Measurements from ENCODE around the gene KIAA1549. TPM values are rescaled to one million over a fixed set of nuclear protein-coding genes. Genes with fewer than 3 reads are reported as not detected.

KIAA1549 gene
- total and polyA plus RNA-seq, 2 of the 4 experiments (the other 2 are of a cell fraction), result 1.3 to 3.3 TPM

DNA sequence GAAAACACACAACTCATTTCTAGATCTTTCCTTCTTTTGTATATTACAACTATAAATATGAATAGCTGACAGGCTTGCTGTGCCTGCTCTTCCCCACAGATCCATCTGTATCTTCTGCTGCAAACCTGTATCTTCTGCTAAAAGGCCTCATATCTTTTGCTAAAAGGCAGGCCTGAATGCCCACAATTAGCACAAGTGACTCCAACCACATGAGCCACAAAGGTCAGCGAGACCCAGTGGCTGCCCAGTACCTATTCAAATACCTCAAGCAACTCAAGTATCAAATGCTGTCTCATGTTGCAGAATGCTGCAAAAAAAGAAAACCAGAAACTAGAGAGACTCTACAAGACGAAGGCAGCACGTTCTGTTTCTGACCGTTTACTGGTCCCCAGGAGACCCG is 128.7 kb downstream of the KIAA1549 start:
- H2BK120ac ChIP-seq (ENCODE audit: low read depth, low read length), result no peak overlapping the region
- H3K56ac ChIP-seq (ENCODE audit: extremely low read depth, insufficient read depth, low read length), result no peak overlapping the region
- no TSS peak for BruUV-seq (replicated peaks)
- no peak overlapping the region for H2BK20ac ChIP-seq (ENCODE audit: low read depth, low read length)
- intact Hi-C loops (cut with micrococcal nuclease), result no loop called here
- no peak overlapping the region for H3K18ac ChIP-seq (ENCODE audit: low read depth, low read length)
- H3K4ac ChIP-seq (ENCODE audit: low read depth, low read length), result no peak overlapping the region
- no peak overlapping the region for H3K9ac ChIP-seq (ENCODE audit: low read depth, low read length)
- TF ChIP-seq RFX5 (IDR thresholded peaks at IDR 0.05; ENCODE audit: low read depth, low read length) (no peak), MAZ (IDR thresholded peaks at IDR 0.05; ENCODE audit: borderline replicate concordance, low read depth, low read length) (no peak), SMC3 (IDR thresholded peaks at IDR 0.05; ENCODE audit: low read depth, low read length) (no peak), NFE2L2 (IDR thresholded peaks at IDR 0.05; ENCODE audit: low read depth, low read length) (no peak), CHD1 (IDR thresholded peaks at IDR 0.05; ENCODE audit: low read depth, low read length) (no peak), BHLHE40 (IDR thresholded peaks at IDR 0.05; ENCODE audit: low read depth, low read length) (no peak), FOS (IDR thresholded peaks at IDR 0.05; ENCODE audit: low read depth, low read length) (no peak), POLR2A (IDR thresholded peaks at IDR 0.05; ENCODE audit: low read depth, low read length) (no peak), RCOR1 (IDR thresholded peaks at IDR 0.05; ENCODE audit: insufficient replicate concordance, low read length) (no peak), RAD21 (IDR thresholded peaks at IDR 0.05; ENCODE audit: low read length) (no peak), CEBPB (IDR thresholded peaks at IDR 0.05; ENCODE audit: low read depth, low read length) (no peak)
- TF ChIP-seq, protein P1, sequence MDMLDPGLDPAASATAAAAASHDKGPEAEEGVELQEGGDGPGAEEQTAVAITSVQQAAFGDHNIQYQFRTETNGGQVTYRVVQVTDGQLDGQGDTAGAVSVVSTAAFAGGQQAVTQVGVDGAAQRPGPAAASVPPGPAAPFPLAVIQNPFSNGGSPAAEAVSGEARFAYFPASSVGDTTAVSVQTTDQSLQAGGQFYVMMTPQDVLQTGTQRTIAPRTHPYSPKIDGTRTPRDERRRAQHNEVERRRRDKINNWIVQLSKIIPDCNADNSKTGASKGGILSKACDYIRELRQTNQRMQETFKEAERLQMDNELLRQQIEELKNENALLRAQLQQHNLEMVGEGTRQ (IDR thresholded peaks at IDR 0.05; ENCODE audit: low read depth, low read length), result no peak
- TF ChIP-seq, protein P2, sequence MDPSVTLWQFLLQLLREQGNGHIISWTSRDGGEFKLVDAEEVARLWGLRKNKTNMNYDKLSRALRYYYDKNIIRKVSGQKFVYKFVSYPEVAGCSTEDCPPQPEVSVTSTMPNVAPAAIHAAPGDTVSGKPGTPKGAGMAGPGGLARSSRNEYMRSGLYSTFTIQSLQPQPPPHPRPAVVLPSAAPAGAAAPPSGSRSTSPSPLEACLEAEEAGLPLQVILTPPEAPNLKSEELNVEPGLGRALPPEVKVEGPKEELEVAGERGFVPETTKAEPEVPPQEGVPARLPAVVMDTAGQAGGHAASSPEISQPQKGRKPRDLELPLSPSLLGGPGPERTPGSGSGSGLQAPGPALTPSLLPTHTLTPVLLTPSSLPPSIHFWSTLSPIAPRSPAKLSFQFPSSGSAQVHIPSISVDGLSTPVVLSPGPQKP (IDR thresholded peaks at IDR 0.05; ENCODE audit: borderline replicate concordance, low read depth, low read length), result no peak
- no peak overlapping the region for H4K5ac ChIP-seq (ENCODE audit: low read depth, low read length)
- peaks cover 5% of the 10 kb centered on the region; the same call in 1 of the 2 replicates for H3K9me1 ChIP-seq (ENCODE audit: insufficient read depth, low read length)
- dilution Hi-C loops (cut with HindIII; ENCODE audit: low sequenced_read_pairs, unreplicated experiment), result no loop called here
- POLR2A ChIA-PET (ENCODE audit: unreplicated experiment), result no interaction called here
- ATAC-seq (ENCODE audit: low read depth), result no peak
- CTCF ChIA-PET, result no interaction called here
- H3K4me1 ChIP-seq (ENCODE audit: control insufficient read depth, insufficient read depth, low read length), result no peaks in the 10 kb centered on the region; the same call in 1 of the 2 replicates
- H3K4me3 ChIP-seq (ENCODE audit: insufficient read depth, low read depth, low read length), result no peak overlapping the region
- H2AK5ac ChIP-seq (ENCODE audit: low read depth, low read length), result no peak overlapping the region
- no peaks in the 10 kb centered on the region for H3K9me3 ChIP-seq (ENCODE audit: control insufficient read depth, insufficient read depth, low read length)
- H2AFZ ChIP-seq (replicated peaks; ENCODE audit: low read length, poor library complexity), result no peak overlapping the region
- no peaks in the 10 kb centered on the region for H3K79me1 ChIP-seq (ENCODE audit: low read depth in 1 of 2, low read length in 2 of 2)
- H3K23ac ChIP-seq (ENCODE audit: low read depth, low read length), result no peak overlapping the region
- in situ Hi-C loops (cut with MboI; ENCODE audit: low sequenced_read_pairs), result no loop called here
- H4K91ac ChIP-seq (ENCODE audit: insufficient read depth, low read depth, low read length), result no peak overlapping the region
- H3K36me3 ChIP-seq (ENCODE audit: control insufficient read depth, insufficient read depth, low read length), result peaks cover 3% of the 10 kb centered on the region
- 97% methylated on average over 5 of the region's 5 CpGs; no CpG with 5 or more reads in 1 of the 2 experiments for WGBS, 2 experiments (ENCODE audit: extremely low coverage in 2 of 2, insufficient read length in 1 of 2)
- H3K14ac ChIP-seq (replicated peaks; ENCODE audit: low read depth, low read length), result no peak overlapping the region
- no peak overlapping the region for H3K4me2 ChIP-seq (ENCODE audit: low read depth, low read length)
- no peaks in the 10 kb centered on the region for H4K20me1 ChIP-seq (ENCODE audit: insufficient read depth, low read length)
- H2BK15ac ChIP-seq (ENCODE audit: low read depth, low read length), result no peak overlapping the region
- H3K27ac ChIP-seq (ENCODE audit: insufficient read depth, low read length), result no peak overlapping the region
- no peak for DNase-seq
- no peak overlapping the region for H2AK9ac ChIP-seq (replicated peaks; ENCODE audit: low read depth, low read length, poor library complexity)
- H2BK5ac ChIP-seq (ENCODE audit: low read depth, low read length, poor library complexity, severe bottlenecking), result no peak overlapping the region
- no peak overlapping the region for H4K8ac ChIP-seq (ENCODE audit: low read depth in 2 of 2, low read length in 2 of 2)
- H3K27me3 ChIP-seq (ENCODE audit: control insufficient read depth, insufficient read depth, low read length), result no peaks in the 10 kb centered on the region
